ENCODE data around the gene LRRK2.

- TF ChIP-seq POLR2A (IDR thresholded peaks at IDR 0.05): no peak
- TF ChIP-seq, protein P1, sequence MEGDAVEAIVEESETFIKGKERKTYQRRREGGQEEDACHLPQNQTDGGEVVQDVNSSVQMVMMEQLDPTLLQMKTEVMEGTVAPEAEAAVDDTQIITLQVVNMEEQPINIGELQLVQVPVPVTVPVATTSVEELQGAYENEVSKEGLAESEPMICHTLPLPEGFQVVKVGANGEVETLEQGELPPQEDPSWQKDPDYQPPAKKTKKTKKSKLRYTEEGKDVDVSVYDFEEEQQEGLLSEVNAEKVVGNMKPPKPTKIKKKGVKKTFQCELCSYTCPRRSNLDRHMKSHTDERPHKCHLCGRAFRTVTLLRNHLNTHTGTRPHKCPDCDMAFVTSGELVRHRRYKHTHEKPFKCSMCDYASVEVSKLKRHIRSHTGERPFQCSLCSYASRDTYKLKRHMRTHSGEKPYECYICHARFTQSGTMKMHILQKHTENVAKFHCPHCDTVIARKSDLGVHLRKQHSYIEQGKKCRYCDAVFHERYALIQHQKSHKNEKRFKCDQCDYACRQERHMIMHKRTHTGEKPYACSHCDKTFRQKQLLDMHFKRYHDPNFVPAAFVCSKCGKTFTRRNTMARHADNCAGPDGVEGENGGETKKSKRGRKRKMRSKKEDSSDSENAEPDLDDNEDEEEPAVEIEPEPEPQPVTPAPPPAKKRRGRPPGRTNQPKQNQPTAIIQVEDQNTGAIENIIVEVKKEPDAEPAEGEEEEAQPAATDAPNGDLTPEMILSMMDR (IDR thresholded peaks at IDR 0.05): no peak
Observed at GRCh38 chr12:40298341-40298740, 73.5 kb downstream of the LRRK2 start.
